Liver (tissue), 9 donors: ENCODE results near the gene NSFL1C. TPM values are rescaled to one million over a fixed set of nuclear protein-coding genes. Genes with fewer than 3 reads are reported as not detected.

ENCODE experiments used
- DNase-seq: peaks from one replicate; pipeline ENCODE4 v3.0.0-alpha.2; 2017; ENCODE audit warnings: low spot score
- H3K27ac ChIP-seq, 2 donors: one replicate each; pipeline ENCODE4 v1.7.0; 2013; ENCODE audit warnings: inconsistent platforms in 2 of 2, low read length in 2 of 2, control low read depth in 1 of 2, low read depth in 1 of 2, mild to moderate bottlenecking in 1 of 2
- H3K27me3 ChIP-seq, 4 donors: one replicate each; pipeline versions ENCODE4 v1.6.1 to v1.7.0; 2013; ENCODE audit warnings: low read length in 3 of 4, inconsistent platforms in 1 of 4, mild to moderate bottlenecking in 1 of 4, moderate library complexity in 1 of 4; ENCODE audit not compliant: control insufficient read depth in 4 of 4, insufficient read depth in 4 of 4
- H3K36me3 ChIP-seq, 4 donors: one replicate each; pipeline versions ENCODE4 v1.6.1 to v1.7.0; 2013; ENCODE audit warnings: low read length in 3 of 4, mild to moderate bottlenecking in 3 of 4, low read depth in 1 of 4, moderate library complexity in 1 of 4; ENCODE audit not compliant: control insufficient read depth in 4 of 4, insufficient read depth in 3 of 4
- H3K4me1 ChIP-seq, 4 donors: one replicate each; pipeline versions ENCODE4 v1.6.1 to v1.7.0; 2013; ENCODE audit warnings: low read length in 3 of 4, mild to moderate bottlenecking in 3 of 4, moderate library complexity in 1 of 4; ENCODE audit not compliant: control insufficient read depth in 4 of 4, insufficient read depth in 4 of 4
- H3K4me3 ChIP-seq, 3 donors: one replicate each; pipeline versions ENCODE4 v1.6.1 to v1.7.0; 2013; ENCODE audit warnings: low read length in 3 of 3, control low read depth in 1 of 3, low read depth in 1 of 3, mild to moderate bottlenecking in 1 of 3
- H3K9ac ChIP-seq, 2 donors: one replicate each; pipeline ENCODE4 v1.7.0; 2013; ENCODE audit warnings: low read length in 2 of 2, mild to moderate bottlenecking in 2 of 2, moderate library complexity in 2 of 2, control low read depth in 1 of 2, low read depth in 1 of 2
- H3K9me3 ChIP-seq, 4 donors: one replicate each; pipeline versions ENCODE4 v1.6.1 to v1.7.0; 2013; ENCODE audit warnings: low read length in 3 of 4; ENCODE audit not compliant: control insufficient read depth in 4 of 4
- ATF3 ChIP-seq: IDR thresholded peaks from 2 replicates; pipeline ENCODE4 v1.6.1; 2016; ENCODE audit warnings: antibody characterized with exemption
- CTCF ChIP-seq: fragments of 150-350 bp; IDR thresholded peaks from 2 replicates; pipeline ENCODE4 v1.5.1; 2017; ENCODE audit warnings: improper control_type of control experiment, low read depth, low read length; ENCODE audit not compliant: missing input control
- FOXA1 ChIP-seq: IDR thresholded peaks from 2 replicates; pipeline ENCODE4 v1.6.1; 2016; ENCODE audit warnings: antibody characterized with exemption
- FOXA2 ChIP-seq: IDR thresholded peaks from 2 replicates; pipeline ENCODE4 v1.6.1; 2016; ENCODE audit warnings: antibody characterized with exemption
- GABPA ChIP-seq, 2 donors: IDR thresholded peaks in 1 of 2; conservative IDR thresholded peaks in 1 of 2; 2 replicates each; pipeline ENCODE4 v1.6.1; 2016; ENCODE audit warnings: antibody characterized with exemption in 2 of 2, mild to moderate bottlenecking in 1 of 2, moderate library complexity in 1 of 2
- HNF4A ChIP-seq, 2 donors: conservative IDR thresholded peaks; 2 replicates each; pipeline ENCODE4 v1.6.1; 2016; ENCODE audit warnings: antibody characterized with exemption in 2 of 2, mild to moderate bottlenecking in 2 of 2
- MAX ChIP-seq: IDR thresholded peaks from 2 replicates; pipeline ENCODE4 v1.6.1; 2016; ENCODE audit warnings: antibody characterized with exemption
- NR2F2 ChIP-seq: IDR thresholded peaks from 2 replicates; pipeline ENCODE4 v1.6.1; 2016; ENCODE audit warnings: antibody characterized with exemption
- RAD21 ChIP-seq, 2 donors: IDR thresholded peaks; 2 replicates each; pipeline ENCODE4 v1.6.1; 2016; ENCODE audit warnings: antibody characterized with exemption in 2 of 2, mild to moderate bottlenecking in 2 of 2
- REST ChIP-seq: IDR thresholded peaks from 2 replicates; pipeline ENCODE4 v1.6.1; 2016; ENCODE audit warnings: antibody characterized with exemption, mild to moderate bottlenecking
- TAF1 ChIP-seq: conservative IDR thresholded peaks from 2 replicates; pipeline ENCODE4 v1.6.1; 2016; ENCODE audit warnings: antibody characterized with exemption, mild to moderate bottlenecking
- YY1 ChIP-seq: IDR thresholded peaks from 2 replicates; pipeline ENCODE4 v1.6.1; 2016; ENCODE audit warnings: antibody characterized with exemption, mild to moderate bottlenecking
- WGBS: extraction: QIAGEN DNeasy Blood & Tissue Kit; methylation state at CpG from one replicate; pipeline ENCODE4 v1.1.7; 2013; 5-methylcytosine and 5-hydroxymethylcytosine counted together
- polyA plus RNA-seq, 2 donors: library from polyadenylated mRNA; stranded (reverse) in 1 of 2; unstranded in 1 of 2; fragments of 200-250 nt in 1 of 2; fragments of >200 nt in 1 of 2; fragmentation: Nextera tagmentation in 1 of 2; extraction: Ambion mirVana in 1 of 2; gene quantifications; one replicate each; pipeline versions ENCODE4 v1.2.1 to v1.2.3, GENCODE V29; 2013 to 2015
- total RNA-seq, 2 donors: library from RNA; depleted of rRNA; stranded (reverse); fragments of >200 nt; gene quantifications; one replicate each; pipeline ENCODE4 v1.2.3, GENCODE V29; 2014
- TF ChIP-seq, protein P1 (sequence below): IDR thresholded peaks from 2 replicates; pipeline ENCODE4 v1.6.1; 2016; ENCODE audit warnings: antibody characterized with exemption
- donor health status: healthy.
- donor health status: healthy.
- donor health status: healthy.
- donor health status: healthy.
- donor health status: healthy.

NSFL1C gene
- total and polyA plus RNA-seq, 4 donors: 13.7 to 49.0 (median 34.7) TPM

GRCh38 chr20:1462001-1462400 lies 4.6 kb downstream of the NSFL1C start (continued):
- TF ChIP-seq NR2F2: no peak
- TF ChIP-seq RAD21 (IDR thresholded peaks at IDR 0.05): no peak
- no peak for TF ChIP-seq ATF3

DNA sequence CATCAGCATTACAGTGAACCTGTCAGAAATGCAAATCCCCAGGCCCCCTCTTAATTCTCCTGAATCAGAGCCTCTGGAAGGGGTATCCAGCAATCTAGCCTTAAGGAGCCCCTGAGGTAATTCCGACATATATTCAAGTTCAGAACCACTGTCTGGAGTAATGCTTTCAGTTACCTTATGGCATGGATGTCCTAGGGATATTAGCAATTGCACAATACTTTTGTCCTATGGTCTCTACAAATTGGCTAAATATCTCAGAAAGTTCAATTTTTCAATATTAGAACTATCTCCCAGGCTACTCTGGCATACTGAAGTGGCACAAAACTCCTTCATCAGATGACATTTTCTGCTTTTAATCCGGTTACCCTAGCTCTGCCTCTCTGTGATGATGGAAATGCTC lies 6.4 kb downstream of the NSFL1C start:
- Histone ChIP-seq H3K9me3 (no peaks in the 10 kb centered on the region), H3K27ac (no peak overlapping the region), H3K36me3 (peaks cover 9 to 46% (median 42%) of the 10 kb centered on the region in 4 donors), H3K27me3 (no peaks in the 10 kb centered on the region), H3K4me3 (no peak overlapping the region), H3K9ac (no peak overlapping the region), H3K4me1 (peaks cover 0 to 17% (median 11%) of the 10 kb centered on the region in 4 donors)
- TF ChIP-seq HNF4A (conservative IDR thresholded peaks at IDR 0.05) (no peak), CTCF (no peak), TAF1 (no peak), ATF3 (no peak), NR2F2 (no peak), FOXA2 (no peak), RAD21 (IDR thresholded peaks at IDR 0.05) (no peak), GABPA (IDR thresholded peaks at IDR 0.05 in 1 of 2, conservative IDR thresholded peaks at IDR 0.05 in 1 of 2) (no peak), FOXA1 (no peak), REST (no peak), MAX (no peak), YY1 (no peak)
- TF ChIP-seq, protein P1, sequence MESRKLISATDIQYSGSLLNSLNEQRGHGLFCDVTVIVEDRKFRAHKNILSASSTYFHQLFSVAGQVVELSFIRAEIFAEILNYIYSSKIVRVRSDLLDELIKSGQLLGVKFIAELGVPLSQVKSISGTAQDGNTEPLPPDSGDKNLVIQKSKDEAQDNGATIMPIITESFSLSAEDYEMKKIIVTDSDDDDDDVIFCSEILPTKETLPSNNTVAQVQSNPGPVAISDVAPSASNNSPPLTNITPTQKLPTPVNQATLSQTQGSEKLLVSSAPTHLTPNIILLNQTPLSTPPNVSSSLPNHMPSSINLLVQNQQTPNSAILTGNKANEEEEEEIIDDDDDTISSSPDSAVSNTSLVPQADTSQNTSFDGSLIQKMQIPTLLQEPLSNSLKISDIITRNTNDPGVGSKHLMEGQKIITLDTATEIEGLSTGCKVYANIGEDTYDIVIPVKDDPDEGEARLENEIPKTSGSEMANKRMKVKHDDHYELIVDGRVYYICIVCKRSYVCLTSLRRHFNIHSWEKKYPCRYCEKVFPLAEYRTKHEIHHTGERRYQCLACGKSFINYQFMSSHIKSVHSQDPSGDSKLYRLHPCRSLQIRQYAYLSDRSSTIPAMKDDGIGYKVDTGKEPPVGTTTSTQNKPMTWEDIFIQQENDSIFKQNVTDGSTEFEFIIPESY: no peak
- DNase-seq: no peak
- 95% methylated on average over 2 of the region's 2 CpGs for WGBS
